HG02759 (cell line): ENCODE results near the gene GAB4.
"Not testable (repeated sequence)": the region's sequence is repeated elsewhere in the genome, so short reads cannot be mapped to it uniquely, and the experiment has no call there.

Experiments
- ATAC-seq: cut with Tn5 transposase; IDR thresholded peaks from one replicate; pipeline ENCODE4 v1.9.1; 2021; ENCODE audit warnings: mild to moderate bottlenecking, moderate library complexity; ENCODE audit not compliant: unreplicated experiment

Gene GAB4, protein sequence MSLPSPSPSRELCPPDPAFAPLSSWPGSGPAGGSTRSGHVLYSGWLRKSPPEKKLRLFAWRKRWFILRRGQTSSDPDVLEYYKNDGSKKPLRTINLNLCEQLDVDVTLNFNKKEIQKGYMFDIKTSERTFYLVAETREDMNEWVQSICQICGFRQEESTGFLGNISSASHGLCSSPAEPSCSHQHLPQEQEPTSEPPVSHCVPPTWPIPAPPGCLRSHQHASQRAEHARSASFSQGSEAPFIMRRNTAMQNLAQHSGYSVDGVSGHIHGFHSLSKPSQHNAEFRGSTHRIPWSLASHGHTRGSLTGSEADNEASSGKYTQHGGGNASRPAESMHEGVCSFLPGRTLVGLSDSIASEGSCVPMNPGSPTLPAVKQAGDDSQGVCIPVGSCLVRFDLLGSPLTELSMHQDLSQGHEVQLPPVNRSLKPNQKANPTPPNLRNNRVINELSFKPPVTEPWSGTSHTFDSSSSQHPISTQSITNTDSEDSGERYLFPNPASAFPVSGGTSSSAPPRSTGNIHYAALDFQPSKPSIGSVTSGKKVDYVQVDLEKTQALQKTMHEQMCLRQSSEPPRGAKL

DNA sequence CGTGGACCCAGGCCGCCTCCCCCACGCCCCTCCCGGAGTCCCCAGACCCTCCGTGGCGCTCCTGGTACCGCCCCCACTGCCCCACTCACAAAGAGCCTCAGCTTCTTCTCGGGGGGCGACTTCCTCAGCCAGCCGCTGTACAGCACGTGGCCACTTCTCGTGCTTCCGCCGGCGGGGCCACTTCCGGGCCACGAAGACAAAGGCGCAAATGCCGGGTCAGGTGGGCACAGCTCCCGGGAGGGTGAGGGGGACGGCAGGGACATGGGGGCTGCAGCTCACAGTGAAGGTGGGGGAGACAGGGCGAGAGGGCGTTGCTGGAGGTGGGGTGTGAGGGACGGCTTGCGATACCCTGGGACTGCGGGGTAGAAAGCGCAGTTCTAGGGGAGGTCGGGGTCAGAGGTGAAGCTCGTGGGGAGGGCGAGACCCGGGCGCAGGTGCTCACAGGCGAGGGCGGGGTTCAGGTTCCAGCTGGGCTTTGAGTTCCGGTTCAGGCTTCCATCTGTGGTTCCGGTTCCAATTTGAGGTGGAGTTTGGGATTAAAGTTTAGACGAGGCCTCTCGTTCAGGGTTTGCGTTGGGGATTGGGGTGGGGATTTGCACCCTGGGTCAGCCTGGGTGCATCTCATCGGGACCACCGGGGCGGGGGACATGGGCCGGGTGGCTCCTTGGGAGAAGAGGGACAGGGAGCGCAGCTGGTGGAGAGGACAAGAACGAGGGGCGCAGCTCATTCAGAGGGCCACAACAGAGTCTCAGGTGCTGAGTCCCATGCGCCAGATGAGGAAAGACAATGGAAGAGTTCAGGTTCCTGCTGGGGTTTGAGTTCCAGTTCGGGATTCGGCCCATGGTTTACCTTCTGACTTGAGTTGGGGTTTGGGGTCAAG is at the start of gene GAB4:
Gene GAB4 (minus strand): TSS at position 371 of the 880 bp plus-strand sequence. CDS start 108 bp downstream, at position 263.
- no peak for ATAC-seq

DNA sequence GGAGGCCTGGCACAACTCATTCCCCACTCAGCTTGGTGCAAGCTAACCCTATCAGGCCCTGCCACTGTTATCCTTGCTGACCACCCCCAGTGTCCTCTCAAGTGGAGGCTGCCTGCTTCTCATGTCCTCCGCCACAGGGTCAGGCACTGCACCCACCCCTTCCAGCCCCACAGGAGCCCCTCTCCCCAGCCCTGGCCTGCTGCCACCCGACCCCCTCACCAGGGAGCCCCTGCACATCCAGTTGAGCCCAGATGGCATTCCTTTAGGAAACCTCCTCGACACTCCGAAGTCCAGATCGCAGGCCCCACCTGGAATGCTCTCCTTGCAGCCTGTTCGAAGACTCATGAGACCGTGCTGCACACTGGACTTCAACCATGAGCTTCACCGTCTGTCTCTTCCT is 48.8 kb upstream of the GAB4 start:
- no peak for ATAC-seq

DNA sequence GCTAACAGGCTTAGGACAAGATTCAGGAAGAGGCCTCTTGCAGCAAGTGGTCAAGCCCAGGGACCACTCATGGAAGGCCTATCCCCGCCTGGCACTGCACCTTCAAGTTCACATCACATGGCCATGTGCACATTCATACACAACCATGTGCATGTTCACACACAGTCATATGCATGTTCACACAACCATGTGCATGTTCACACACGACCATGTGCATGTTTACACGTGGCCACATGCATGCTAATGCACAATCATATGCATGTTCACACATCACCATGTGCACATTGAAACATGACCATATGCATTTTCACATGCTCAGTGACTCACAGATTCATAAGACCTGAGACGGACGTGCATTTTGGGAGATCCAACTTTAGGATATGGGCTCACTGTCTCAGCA is 48.0 kb upstream of the GAB4 start:
- no peak for ATAC-seq

DNA sequence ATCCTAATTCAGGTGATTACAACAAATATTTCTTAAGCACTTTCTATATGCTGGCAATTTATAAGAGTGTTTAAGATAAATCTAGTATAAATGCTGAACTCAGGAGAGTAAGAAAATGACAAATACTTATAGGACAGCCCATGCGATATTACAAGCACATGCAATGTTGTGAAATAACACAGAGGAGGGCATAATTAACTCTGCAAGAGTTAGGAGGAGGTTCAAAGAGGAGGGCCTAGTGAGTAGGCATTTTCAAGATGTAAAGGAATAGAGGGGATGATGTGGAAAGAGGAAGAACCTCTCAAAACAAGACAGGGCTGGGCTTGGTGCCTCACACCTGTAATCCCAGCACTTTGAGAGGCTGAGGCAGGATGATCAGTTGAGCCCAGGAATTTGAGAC is 39.6 kb upstream of the GAB4 start:
- no peak for ATAC-seq

DNA sequence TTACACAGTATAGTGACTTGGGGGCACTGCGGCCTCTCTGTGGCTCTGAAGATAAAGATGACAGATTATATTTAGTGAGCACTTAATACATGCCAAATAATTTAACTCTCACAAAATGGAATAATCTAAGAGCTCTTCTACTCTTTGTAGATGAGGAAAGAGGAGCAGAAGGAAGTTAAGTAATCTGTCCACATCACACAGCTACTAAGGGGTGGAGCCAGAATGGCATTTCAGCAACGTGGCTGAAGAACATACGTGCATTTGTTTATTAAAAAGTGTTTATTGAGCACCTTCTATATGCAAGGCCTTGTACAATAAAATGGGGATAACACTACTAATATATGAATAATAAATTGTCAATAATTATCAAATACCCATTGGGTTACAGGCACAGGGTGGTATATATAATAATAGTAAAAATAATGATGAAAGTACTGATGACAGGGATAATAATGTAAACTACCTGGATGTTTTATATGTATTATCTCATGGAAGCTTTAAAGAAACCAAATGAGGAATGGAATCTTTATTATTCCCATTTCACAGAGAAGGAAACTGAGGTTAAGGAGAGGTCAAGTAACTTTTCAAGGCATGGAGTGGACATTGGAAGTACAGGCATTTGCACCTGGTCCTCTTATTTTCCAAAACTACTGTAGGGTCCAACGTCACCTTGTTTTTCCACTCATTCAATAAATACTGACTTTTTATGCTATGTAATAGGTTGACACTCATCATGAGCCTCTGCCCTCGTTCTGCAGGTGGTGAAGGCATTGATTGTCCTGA is 38.7 kb upstream of the GAB4 start:
- ATAC-seq = no peak

DNA sequence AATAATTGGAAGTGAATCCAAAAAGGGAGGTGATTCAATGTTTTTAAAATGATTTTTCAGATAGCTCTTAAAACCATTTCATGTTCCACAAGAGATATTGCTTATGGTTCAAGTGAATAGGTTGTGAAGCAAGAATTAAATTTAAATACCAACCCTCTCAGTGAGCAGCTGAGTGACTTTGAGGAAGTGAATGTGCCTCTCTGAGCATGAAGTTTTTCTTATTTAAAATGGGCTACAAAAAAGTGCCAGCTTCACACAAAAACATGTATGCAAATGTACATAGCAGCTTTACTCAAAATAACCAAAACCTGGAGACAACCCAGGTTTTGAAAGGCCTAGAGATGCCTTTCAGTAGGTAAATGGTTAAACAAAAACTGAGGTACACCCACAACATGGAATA is 35.5 kb upstream of the GAB4 start:
- ATAC-seq = no peak

DNA sequence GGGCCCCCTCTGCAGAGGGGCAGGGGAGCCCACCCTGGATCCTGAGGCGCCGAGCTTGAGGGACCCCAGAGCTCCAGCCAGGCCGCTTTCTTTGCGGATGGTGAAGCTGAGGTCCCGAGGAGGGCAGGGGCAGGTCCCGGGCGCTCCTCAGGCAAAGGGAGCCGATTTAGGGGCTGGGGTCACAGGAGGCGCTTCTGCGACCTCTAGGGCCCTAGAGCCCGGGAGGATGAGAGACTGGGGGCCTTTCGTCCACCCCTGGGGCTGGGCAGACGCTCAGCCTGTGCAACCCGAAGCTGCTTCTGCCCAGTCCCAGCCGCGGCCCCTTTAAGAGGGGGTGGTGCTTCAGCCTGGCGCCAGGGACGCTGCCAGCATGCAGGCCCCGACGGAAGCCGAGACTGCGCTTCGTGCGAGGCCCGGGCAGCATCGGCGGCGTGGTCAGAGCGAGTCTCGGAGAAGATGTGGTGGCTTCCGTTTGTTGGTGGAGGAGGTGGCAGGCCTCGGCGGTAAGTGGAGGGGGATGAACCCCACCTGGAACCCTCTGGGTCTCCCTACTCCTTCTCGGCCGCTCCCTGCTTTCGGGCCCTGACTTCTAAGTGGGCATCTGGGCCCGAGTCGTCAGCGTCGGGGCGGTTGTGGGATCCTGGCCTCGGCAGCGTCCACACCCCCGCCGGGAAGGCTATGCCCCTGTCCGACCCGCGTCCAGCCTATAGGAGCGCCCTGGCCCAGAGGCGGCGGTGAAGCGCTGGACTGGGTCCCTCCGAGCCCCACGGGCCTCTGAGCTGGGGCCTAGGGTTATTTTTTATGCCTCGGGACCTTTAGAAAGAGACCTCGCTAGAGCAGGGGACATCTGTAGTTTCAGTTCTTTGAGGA is 29.1 kb upstream of the GAB4 start:
- peak; percentile 57 for ATAC-seq

DNA sequence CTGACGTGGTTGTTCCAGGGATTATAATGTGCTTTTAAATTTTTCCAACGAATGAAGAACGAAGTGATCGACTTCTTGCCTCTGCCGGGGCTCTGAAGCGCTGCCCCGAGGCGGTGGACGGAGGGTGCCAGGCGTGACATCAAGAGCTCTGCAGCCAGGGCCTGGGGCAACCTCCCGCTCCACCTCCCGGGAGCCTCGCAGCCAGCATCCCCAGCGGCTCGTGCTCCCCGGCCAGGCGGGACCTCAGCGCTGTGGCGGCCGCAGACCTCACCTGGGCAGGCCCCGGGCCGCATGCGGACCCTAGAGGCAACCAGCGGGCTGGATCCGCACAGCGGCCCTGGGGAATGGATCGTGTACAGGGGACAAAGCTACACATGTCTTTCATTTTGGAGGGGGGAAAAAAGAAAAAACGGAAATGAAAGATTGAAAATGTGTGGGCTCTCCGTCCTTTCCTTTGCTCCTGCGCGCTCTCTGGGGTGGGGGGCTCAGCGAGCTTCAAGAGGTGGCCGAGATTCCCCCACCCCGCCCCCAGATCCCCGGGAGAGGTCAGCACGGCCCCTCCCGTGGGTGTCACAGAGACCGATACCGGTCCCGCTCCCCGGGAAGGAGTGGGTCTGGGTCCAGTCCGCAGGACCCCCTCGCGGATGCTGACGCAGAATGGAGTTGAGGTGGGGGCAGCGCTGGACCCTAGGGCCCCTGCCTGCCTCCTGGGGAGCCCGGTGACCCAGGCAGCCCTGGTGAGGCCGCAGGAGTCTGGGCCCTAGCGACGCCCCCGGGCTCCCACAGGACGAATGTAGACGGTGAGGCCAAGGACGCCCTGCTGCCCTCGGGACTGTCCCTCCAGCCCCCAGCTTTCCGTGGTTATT is 28.2 kb upstream of the GAB4 start:
- ATAC-seq = not testable (repeated sequence)

DNA sequence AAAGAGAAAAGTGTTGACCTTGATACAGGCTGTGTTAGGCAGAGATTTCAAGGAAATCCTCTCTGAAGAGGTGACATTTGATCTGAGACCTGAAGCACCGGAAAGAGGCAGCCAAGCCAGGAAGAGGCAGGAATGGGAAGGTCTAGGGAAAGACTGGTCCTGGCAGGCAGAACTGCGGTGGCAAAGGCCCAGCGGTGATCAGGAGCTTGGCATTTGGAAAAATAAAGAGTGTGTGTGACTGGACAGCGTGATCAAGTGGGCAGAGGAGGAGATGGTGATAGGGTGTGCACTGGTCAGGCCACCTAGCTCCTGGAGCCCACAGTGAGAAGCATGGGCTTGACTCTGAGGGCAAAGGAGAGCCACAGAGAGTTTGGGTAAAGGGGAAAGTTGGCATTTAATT is 27.2 kb upstream of the GAB4 start:
- ATAC-seq = no peak

DNA sequence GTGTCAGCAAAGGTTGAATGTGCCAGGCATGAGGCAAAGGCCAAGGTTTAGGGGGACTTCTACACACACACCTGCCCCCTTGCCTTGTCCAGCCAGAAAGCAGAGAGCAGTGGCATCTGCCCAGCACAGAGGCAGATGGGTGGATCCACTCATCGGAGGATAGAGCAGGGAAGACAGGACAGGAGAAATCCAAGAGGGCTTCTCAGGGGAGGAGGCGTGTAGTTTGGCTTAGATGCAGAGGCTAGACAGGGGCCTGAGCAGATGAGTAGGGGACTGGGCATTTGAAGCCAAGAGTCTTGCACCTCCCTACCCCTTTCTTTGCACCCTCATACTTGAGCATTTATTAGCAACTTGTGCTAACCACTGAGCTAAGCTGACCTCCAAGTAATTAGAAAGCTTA is 26.5 kb upstream of the GAB4 start:
- not testable (repeated sequence) for ATAC-seq

DNA sequence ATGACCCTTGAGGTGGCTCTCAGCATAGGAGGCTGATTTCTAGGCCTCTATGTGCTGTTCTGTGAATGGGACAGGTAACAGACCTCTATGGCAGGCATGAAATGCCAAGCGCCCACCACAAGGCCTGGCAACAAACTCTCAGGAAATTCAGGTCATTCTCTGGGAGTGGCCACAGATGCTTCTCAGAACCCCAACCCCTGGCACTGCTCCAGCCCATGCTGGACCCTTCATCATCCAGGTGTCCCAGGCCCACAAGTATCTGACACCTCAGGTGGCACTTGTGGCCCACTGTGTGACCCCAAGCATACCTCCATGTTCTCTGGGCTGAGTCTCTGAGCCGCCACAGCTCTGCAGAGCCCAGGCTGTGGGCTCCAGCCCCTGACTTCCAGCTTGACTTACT is 24.3 kb upstream of the GAB4 start:
- not testable (repeated sequence) for ATAC-seq

DNA sequence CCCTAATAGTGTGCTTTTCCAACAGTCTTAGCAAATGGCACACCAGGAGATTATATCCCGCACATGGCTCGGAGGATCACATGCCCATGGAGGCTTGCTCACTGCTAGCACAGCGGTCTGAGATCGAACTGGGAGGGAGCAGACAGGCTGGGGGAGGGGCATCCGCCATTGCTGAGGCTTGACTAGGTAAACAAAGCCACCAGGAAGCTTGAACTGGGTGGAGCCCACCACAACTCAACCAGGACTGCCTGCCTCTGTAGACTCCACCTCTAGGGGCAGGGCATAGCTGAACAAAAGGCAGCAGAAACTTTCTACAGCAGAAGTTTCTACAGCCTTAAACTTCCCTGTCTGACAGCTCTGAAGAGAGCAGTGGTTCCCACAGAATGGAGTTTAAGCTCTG is 16.4 kb upstream of the GAB4 start:
- ATAC-seq = not testable (repeated sequence)

DNA sequence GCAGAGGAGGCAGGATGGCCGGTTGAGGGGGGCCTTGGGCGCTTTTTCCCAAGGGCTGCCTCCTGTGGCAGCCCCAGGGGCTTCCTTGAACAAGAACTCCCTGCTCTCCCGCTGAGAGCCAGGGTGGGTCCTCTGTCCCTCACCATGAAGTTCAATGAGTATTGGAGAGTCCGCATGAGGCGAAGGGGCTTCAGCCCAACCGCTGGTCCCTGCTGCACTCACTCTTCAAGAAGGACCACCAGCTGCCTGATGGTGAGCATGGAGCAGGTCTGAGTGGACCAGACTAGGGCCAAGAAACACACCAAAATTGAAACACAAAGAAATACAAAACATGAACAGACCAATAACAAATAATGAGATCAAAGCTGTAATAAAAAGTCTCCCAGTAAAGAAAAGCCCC is 7.5 kb upstream of the GAB4 start:
- ATAC-seq = not testable (repeated sequence)

DNA sequence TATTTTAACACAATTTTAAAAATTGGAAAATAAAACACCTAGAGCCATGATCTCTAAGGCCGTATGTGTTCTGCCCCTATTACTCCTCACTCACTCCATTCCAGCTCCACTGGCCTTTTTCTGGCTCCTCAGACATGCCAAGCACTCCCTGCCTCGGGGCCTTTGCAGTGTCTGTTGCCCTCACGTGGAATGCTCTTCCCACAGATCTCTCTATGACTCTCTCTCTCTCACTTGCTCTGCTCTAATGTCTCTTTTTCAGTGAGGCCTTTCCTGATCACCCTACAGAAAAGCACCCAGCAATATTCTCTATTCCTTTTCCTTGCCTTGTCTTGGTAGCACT is 6.0 kb upstream of the GAB4 start:
- ATAC-seq = not testable (repeated sequence)

DNA sequence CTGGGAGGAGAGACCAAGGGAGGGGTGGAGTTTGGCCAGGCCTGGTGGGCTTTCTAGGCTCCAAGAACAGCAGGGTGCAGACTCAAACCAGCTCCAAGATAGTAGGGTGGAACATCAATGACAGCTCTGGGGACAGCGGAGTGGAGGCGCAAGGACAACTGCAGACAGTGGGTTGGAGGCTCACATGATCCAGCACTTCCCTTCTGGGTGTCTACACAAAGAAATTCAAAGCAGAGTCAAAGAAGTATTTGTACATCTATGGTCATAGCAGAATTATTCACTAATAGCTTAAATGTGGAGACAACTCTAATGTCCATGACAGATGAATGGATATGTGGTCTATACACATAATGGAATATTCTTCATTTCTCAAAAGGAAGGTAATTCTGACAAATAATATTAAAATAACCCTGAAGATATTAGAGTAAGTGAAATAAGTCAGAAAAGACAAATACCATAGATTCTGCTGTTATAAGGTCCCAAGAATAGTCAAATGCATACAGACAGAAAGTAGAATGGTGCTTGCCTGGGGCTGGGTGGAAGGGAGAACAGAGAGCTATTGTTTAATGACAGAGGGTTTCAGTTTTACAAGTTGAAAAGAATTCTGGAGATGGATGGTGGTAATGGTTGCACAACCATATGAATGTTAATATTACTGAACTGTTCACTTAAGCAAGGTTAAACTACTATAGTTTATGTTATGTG is 5.5 kb upstream of the GAB4 start:
- no peak for ATAC-seq

DNA sequence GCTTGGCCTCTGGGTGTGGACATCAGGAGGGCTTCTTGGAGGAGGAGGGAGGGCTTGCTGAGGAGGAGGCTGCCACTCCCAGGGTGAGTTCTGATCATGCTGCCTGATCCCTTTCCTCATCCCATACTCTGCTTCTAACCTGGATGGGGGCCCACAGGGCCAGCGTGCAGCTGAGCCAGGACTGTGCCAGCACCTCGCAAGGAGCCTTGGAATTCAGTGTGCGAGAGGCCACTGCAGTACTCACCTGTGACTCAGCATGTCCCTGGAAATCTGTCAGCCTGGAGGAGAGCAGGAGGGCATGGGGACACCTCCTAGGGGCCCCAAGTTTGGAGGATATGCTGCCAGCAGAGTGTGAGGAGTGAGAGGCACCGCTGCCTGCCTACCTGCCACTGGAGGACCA is 4.2 kb upstream of the GAB4 start:
- no peak for ATAC-seq

DNA sequence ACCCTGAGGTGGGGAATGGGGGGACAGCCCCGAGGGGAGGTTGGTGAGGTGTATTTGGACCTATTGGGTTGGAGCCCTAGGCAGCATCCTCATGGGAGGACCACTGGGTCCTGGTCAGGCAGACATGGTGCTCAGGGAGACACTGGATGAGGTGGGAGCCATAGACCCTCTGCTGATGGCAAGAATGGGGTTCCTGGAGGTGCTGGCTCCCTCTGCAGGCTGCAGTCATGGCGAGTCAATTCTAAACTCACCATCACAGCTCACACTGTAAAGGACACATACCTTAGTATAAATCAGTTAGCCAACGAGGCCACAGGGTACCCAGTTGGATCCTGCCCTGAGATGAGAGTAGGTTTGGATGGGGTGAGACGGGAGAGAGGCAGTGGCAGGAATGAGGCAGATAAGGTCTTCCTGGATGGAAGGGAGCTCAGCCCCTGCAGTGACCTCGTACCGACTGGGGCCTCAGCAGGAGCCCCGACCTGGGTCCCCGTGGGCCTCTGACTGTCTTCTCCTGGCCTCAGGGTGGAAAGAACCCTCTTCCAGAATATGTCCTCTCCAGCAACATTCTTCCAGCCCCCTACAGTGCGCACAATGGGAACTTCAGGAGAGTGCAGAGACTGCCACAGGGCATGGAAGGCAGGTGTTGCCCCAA is 1.7 kb upstream of the GAB4 start:
- no peak for ATAC-seq

DNA sequence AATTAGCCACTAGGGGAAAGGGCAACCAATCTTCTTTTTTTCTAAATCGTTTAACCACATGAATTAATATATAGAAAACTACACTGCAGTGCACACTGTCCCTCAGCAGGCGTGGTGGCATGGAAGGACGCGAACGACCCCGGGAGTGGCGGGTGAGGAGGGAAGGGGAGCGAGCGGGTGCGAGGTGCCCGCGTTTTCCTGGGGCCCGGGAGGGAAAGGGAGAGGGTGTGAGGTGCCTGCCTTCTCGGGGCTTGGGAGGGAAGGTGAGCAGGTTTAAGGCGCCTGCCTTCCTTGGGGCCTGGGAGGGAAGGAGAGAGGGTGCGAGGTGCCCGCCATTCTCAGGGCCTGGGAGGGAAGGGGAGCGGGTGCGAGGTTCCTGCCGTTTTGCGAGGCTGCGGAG is 765 bp downstream of the GAB4 start:
- ATAC-seq = no peak
